Posterior cingulate gyrus (tissue), 11 donors: Measurements from ENCODE around the gene MREG.
"Not testable (repeated sequence)": the region's sequence is repeated elsewhere in the genome, so short reads cannot be mapped to it uniquely, and the experiment has no call there.

Source experiments
- DNase-seq, 10 donors: peaks; one replicate each; pipeline versions ENCODE4 v3.0.0 to v3.0.0-alpha.2; 2020 to 2021; ENCODE audit warnings: mixed read lengths in 3 of 10
- intact Hi-C: fragments of 100-400 bp; cut with DNase I; formaldehyde crosslinking; loops from one replicate; pipeline ENCODE4 v1.15.1; 2023

The MREG gene

DNA sequence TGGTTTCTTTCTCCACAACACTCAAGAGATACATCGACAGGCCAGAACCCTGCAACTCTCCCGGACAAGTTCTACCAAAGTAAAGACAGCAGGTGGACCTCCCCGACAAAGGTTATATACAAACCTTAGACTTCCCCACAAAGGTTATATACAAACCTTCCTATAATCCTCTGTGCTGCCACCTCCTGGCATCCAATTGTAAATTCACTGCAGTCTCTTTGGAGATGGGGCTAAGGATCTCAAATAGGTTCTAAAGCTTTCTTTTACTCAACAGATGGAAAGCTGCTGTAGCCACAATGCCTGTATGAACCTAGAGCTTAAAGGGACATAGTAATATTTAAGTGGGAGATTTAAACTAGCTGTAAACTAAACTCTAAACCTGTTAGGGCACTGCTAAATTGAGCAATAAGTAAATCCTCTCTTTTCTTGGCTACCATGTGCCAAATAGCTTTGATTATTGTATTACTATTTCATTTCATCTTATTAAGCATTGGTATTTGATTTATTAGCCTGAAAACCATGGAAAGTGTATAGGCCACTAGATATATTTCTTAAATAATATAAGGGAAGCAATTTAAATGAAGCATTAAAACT, 9.8 kb upstream of the MREG start:
- DNase-seq: peak in 4 of 10 donors; percentile 21 to 48 (median 24)
- intact Hi-C loops: no loop called here

GRCh38 chr2:216021768-216022565, 8.6 kb upstream of the MREG start:
- no peak for DNase-seq
- intact Hi-C loops: no loop called here

- no peak for DNase-seq
- intact Hi-C loops: no loop called here
These were observed 5.4 kb upstream of the MREG start for GRCh38 chr2:216018709-216019108.

GRCh38 chr2:216017365-216017764, 4.0 kb upstream of the MREG start:
- intact Hi-C loops: no loop called here
- peak in 1 of 10 donors; percentile 21 for DNase-seq

GRCh38 chr2:216016581-216016980, 3.2 kb upstream of the MREG start:
- intact Hi-C loops: no loop called here
- DNase-seq: no peak

DNA sequence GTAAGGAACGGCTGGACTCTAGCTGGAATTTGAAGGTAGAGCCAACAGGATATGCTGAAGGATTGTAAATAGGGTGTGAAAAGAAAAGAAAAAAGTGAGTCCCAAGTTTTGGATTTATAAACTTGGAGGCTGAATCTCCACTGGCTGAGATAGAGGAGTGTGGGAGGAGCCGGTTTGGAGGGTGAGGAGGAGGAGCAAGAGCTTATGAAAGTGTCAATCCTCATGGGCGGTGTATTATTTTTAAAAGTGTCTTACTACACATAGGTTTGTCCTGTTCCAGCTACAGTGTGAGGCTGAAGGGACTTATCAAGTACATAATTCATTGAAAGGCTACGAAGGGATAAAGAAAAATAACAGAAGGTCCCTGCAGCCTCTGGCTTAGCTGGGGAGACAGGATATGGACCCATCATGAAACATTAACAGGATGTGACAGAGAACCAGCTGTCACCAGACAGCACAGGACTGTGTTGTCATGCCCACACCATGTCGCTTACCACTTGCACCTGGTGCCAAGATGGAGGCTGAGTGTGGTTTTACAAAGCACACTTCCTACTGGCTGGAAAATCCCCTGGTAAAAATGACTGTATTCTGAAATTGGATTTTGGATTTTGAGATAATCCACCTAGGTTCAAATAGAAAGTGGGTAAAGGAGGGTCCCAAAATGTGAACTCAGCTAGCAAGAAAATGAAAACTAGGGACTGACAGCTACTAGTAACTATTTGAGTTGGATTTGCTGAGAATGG, 2.5 kb upstream of the MREG start:
- no peak for DNase-seq
- intact Hi-C loops: no loop called here

DNA sequence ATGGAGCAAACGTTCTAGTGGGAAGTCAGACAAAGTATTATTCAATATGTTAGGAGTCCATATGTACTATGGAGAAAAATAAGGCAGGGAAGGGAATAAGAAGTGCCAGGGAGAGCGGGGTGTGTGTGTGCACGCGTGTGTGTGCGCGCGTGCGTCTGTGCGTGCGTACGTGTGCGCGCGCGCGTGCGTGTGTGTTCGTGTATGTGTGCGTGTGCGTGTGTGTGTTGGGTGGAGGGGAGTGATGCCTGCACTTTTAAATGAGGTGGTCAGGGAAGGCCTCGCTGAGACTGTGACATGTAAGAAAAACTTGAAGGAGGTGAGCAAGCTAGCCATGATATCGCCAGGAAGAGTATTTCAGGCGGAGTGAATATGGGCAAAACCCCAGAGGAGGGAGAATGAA, 1.6 kb upstream of the MREG start:
- intact Hi-C loops: no loop called here

GRCh38 chr2:216014006-216014405, 655 bp upstream of the MREG start:
- DNase-seq: no peak
- intact Hi-C loops: no loop called here

More for the DNA sequence above, 1.6 kb upstream of the MREG start:
- DNase-seq: no peak

DNA sequence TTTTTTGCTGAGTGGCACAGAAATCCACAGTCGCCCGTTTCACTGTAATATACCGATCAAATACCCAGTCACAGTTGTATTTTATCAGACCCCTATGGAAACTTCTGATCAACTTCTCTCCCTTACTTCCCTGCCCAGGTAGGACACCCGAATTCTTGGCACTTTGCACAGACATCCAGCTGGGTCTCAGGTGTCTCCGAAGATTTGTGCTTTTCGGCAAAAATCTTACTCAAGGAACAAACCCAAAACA, 596 bp downstream of the MREG start:
- no peak for DNase-seq
- intact Hi-C loops: no loop called here

GRCh38 chr2:216012133-216012829, 1.1 kb downstream of the MREG start:
- no peak for DNase-seq
- intact Hi-C loops: no loop called here

- not testable (repeated sequence) for DNase-seq
These were observed 4.1 kb downstream of the MREG start for GRCh38 chr2:216009215-216009614.

DNA sequence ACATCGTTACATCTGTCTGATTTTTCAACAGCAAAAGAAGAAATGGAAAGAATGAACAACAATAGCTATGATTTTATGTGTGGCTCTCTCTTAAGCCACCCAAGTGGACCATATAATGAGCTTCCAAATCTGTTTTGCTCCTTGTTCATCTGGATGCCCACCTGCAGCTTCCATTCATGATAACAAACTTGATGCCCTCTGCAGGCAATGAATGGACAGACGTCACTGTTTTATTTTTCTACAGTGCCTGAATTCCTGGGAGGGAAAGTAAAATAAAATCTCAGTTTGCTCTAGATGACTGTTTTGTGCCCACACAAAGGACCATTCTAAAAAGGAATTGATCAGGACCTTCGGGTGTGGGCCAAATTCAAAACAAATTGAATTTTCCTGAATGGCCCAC, 5.0 kb downstream of the MREG start:
- intact Hi-C loops: no loop called here
- DNase-seq: no peak

More at GRCh38 chr2:216009215-216009614, 4.1 kb downstream of the MREG start:
- intact Hi-C loops: not testable (repeated sequence)

GRCh38 chr2:216006164-216006663, 7.1 kb downstream of the MREG start:
- intact Hi-C loops: no loop called here
- peak in 4 of 10 donors; percentile 22 to 83 (median 76) for DNase-seq

DNA sequence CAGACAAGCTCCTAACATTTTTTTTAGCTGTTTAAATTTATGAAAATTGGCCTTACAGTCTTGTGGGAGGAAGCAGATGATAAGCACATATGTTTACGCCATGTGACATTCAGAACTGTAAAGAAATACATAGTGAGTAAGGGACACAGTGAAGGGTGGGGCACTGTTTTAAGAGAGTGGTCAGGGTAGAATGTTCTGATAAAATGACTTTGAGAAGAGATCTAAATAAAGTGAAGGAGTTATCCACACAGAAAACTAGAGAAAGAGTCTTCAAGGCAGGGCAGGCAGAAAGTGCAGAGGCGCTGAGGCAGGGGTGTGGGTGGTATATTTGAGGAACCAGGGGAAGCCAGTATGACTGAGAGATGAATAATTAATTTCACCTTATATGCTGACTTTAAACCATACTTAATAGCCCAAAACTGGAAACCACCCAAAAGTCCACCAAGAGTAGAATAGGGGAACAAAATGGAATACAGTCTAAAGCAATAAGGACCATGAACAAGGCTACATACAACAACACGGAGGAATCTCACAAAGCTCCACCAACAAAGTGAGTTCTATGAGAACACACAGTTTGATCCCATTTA, 8.6 kb downstream of the MREG start:
- DNase-seq: no peak
- intact Hi-C loops: no loop called here

GRCh38 chr2:216003876-216004696, 9.3 kb downstream of the MREG start:
- peak in 1 of 10 donors; percentile 25 for DNase-seq
- intact Hi-C loops: no loop called here

DNA sequence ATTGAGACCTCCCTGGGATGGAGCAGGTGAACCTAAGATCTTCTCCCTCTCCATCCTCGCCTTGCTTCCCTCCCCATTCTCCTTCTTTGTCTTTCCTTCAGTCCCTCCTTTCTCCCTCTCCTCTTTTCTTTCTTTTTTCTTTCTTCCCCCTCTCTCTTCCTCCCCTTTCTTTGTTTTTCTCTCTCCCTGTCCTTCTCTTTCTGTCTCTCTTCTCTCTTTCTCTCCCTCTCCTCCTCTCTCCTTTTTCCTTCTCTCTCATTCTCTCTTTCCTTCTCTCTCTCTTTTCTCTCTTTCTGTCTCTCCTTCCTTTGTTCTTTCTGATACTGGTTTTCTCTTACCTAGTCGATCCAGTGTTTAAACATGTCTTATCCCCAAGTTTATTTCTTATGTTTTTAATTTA, 10.7 kb downstream of the MREG start:
- intact Hi-C loops: no loop called here
- DNase-seq: no peak

- intact Hi-C loops: no loop called here
- peak in 1 of 10 donors; percentile 61 for DNase-seq
These were observed 11.2 kb downstream of the MREG start for GRCh38 chr2:216002101-216002678.

DNA sequence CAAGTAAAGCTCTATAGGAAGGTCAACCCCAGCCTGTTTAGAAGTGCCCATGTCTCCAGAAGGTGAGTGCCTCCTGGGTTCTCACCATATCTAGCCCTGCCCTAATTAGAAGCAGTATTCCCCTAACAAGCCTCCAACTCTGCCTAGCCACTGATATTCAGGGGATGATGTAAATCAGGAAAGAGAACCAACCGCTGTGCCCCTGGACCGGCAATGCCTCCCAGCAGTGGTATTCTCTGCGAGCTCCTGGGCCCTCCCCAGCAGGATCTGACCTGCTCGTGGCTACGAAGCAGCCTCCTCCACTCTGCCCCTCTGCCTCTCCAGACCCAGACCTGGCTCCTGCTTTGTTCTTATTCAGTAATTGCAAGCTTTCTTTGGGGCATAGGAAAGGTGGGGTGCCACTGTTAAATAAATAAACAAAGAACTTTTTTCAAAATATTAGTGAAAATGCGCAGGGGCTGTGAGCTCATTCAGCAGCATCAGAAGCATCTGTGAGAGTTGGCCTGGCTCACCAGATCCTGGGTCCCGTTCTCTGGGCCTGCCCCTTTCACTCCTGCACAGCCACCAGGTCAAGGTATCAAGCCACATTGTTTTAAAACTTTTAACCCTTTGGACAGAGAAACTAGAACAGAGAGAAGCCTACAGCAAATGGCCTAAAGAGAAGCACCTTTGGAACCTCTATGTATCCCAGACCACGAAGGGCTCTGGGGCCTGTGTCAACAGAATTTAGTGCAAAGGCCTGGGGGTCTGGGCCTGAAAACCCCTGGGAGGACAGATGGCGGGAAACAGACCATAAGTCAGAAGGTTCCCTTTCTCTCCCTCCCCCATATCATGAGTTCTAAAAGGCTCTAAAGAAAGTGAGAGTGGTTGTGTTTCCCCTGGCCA, 11.9 kb downstream of the MREG start:
- intact Hi-C loops: no loop called here
- peak in 1 of 10 donors; percentile 62 for DNase-seq
